Neural cell (in vitro differentiated cells): Measurements from ENCODE around the gene ABCG8. TPM values are rescaled to one million over a fixed set of nuclear protein-coding genes. Genes with fewer than 3 reads are reported as not detected.

ENCODE experiments used
- H2AFZ ChIP-seq: fragments of 200-600, 300-800 bp; sonication (generic), shearing (Covaris generic); 2 replicates; pipeline ENCODE4 v1.6.0; 2014; ENCODE audit warnings: low read depth, mild to moderate bottlenecking, antibody characterized with exemption, low read length, moderate library complexity
- H3F3A ChIP-seq: fragments of 200-600 bp; shearing (Covaris generic); 2 replicates; pipeline ENCODE4 v1.6.1; 2016; ENCODE audit warnings: mild to moderate bottlenecking, moderate library complexity, mixed read lengths, antibody characterized with exemption, low read length; ENCODE audit not compliant: insufficient read depth, poor library complexity, severe bottlenecking
- H3K27ac ChIP-seq: fragments of 200-600, 300-800 bp; sonication (generic), shearing (Covaris generic); 2 replicates; pipeline ENCODE4 v1.5.1; 2014; ENCODE audit warnings: mild to moderate bottlenecking, low read length, moderate library complexity
- H3K27me3 ChIP-seq: fragments of 300-800, 200-600 bp; sonication (generic), shearing (Covaris generic); 2 replicates; pipeline ENCODE4 v1.6.0; 2014; ENCODE audit warnings: mild to moderate bottlenecking, low read depth, low read length, moderate library complexity; ENCODE audit not compliant: insufficient read depth
- H3K36me3 ChIP-seq: fragments of 300-800, 200-600 bp; sonication (generic), shearing (Covaris generic); 2 replicates; pipeline ENCODE4 v1.5.1; 2014; ENCODE audit warnings: mild to moderate bottlenecking, antibody characterized with exemption, low read length, moderate library complexity; ENCODE audit not compliant: insufficient read depth
- H3K4me2 ChIP-seq: fragments of 300-800, 200-600 bp; sonication (generic), shearing (Covaris generic); 2 replicates; pipeline ENCODE4 v1.6.0; 2014; ENCODE audit warnings: mild to moderate bottlenecking, low read length
- H3K4me3 ChIP-seq: fragments of 300-800, 200-600 bp; sonication (generic), shearing (Covaris generic); 2 replicates; pipeline ENCODE4 v1.5.1; 2014; ENCODE audit warnings: mild to moderate bottlenecking, low read length, moderate library complexity
- H3K79me2 ChIP-seq: fragments of 200-600 bp; shearing (Covaris generic); replicated peaks from 2 replicates; pipeline ENCODE4 v1.6.0; 2014; ENCODE audit warnings: mild to moderate bottlenecking, low read length, moderate library complexity; ENCODE audit not compliant: insufficient read depth
- H3K9ac ChIP-seq: fragments of 300-800, 200-600 bp; sonication (generic), shearing (Covaris generic); 2 replicates; pipeline ENCODE4 v1.6.1; 2016; ENCODE audit warnings: mild to moderate bottlenecking, low read length, mixed read lengths
- H3K9me2 ChIP-seq: fragments of 200-600 bp; shearing (Covaris generic); 2 replicates; pipeline ENCODE4 v1.6.1; 2016; ENCODE audit warnings: mild to moderate bottlenecking, low read length, mixed read lengths; ENCODE audit not compliant: insufficient read depth
- H3K9me3 ChIP-seq: fragments of 200-600, 300-800 bp; sonication (generic), shearing (Covaris generic); 2 replicates; pipeline ENCODE4 v1.6.1; 2016; ENCODE audit warnings: mild to moderate bottlenecking, mixed run types, low read length, moderate library complexity, mixed read lengths
- H4K20me1 ChIP-seq: fragments of 200-600 bp; shearing (Covaris generic); 2 replicates; pipeline ENCODE4 v1.6.1; 2016; ENCODE audit warnings: mild to moderate bottlenecking, mixed run types; ENCODE audit not compliant: insufficient read depth
- CTCF ChIP-seq: fragments of 450-650 bp; IDR thresholded peaks from 2 replicates; pipeline ENCODE4 v1.5.1; 2014; ENCODE audit warnings: antibody characterized with exemption, mild to moderate bottlenecking, moderate library complexity; ENCODE audit not compliant: poor library complexity, severe bottlenecking
- EP300 ChIP-seq: fragments of 450-650 bp; conservative IDR thresholded peaks from 2 replicates; pipeline ENCODE4 v1.6.1; 2014; ENCODE audit warnings: antibody characterized with exemption, mild to moderate bottlenecking, moderate library complexity; ENCODE audit not compliant: poor library complexity, severe bottlenecking
- EZH2 ChIP-seq: fragments of 200-600, 300-800 bp; shearing (Covaris generic), sonication (generic); IDR thresholded peaks from 2 replicates; pipeline ENCODE4 v1.6.1; 2014; ENCODE audit warnings: antibody characterized with exemption, low read length, borderline replicate concordance, mild to moderate bottlenecking; ENCODE audit not compliant: insufficient read depth, poor library complexity, severe bottlenecking
- MXI1 ChIP-seq: fragments of 450-650 bp; conservative IDR thresholded peaks from 2 replicates; pipeline ENCODE4 v1.6.1; 2014; ENCODE audit warnings: antibody characterized with exemption, mild to moderate bottlenecking; ENCODE audit not compliant: poor library complexity, severe bottlenecking
- POLR2AphosphoS5 ChIP-seq: IDR thresholded peaks from 2 replicates; pipeline ENCODE4 v1.6.1; 2012
- RAD21 ChIP-seq: fragments of 450-650 bp; conservative IDR thresholded peaks from 2 replicates; pipeline ENCODE4 v1.6.1; 2014; ENCODE audit warnings: antibody characterized with exemption, mild to moderate bottlenecking, moderate library complexity
- REST ChIP-seq: IDR thresholded peaks from 2 replicates; pipeline ENCODE4 v1.6.1; 2012; ENCODE audit warnings: borderline replicate concordance
- SMC3 ChIP-seq: fragments of 450-650 bp; conservative IDR thresholded peaks from 2 replicates; pipeline ENCODE4 v1.6.1; 2014; ENCODE audit warnings: antibody characterized with exemption, mild to moderate bottlenecking, moderate library complexity; ENCODE audit not compliant: poor library complexity
- TAF1 ChIP-seq: IDR thresholded peaks from 2 replicates; pipeline ENCODE4 v1.6.1; 2012; ENCODE audit warnings: low read depth
- polyA minus RNA-seq: library from RNA; depleted of rRNA, polyadenylated mRNA; stranded (reverse); fragments of >200 nt; gene quantifications from 2 replicates; pipeline ENCODE4 v1.2.3, GENCODE V29; 2014
- polyA plus RNA-seq: library from polyadenylated mRNA; depleted of rRNA; stranded (reverse); fragments of >200 nt; gene quantifications from 2 replicates; pipeline ENCODE4 v1.2.3, GENCODE V29; 2014

ABCG8 gene
- 0.05 TPM in 1 of 2 replicates, not detected in the other for polyA plus RNA-seq
- not detected in 2 replicates for polyA minus RNA-seq

- Histone ChIP-seq H3K9me3 (no peaks in the 10 kb centered on the region), H3K9ac (no peak within 1 kb of the TSS), H3K27me3 (no peaks in the 10 kb centered on the region), H3K9me2 (no peaks in the 10 kb centered on the region), H4K20me1 (no peaks in the 10 kb centered on the region), H3K36me3 (no peaks in the 10 kb centered on the region), H3K79me2 (no peaks in the 10 kb centered on the region), H3K4me3 (no peak within 1 kb of the TSS), H3K4me2 (no peak within 1 kb of the TSS), H3F3A (no peaks in the 10 kb centered on the region), H2AFZ (no peak within 1 kb of the TSS), H3K27ac (no peak within 1 kb of the TSS)
- TF ChIP-seq RAD21 (no peak), EP300 (no peak), EZH2 (no peak), MXI1 (no peak)
Observed at GRCh38 chr2:43838560-43839267, at the start of gene ABCG8, which contains the start of gene ABCG5. Gene ABCG8, plus strand, starts transcription at chr2:43838971. Its CDS starts 83 bp downstream, at chr2:43839054. Gene ABCG5, minus strand, starts transcription at chr2:43838839. Its CDS starts 160 bp downstream, at chr2:43838679.

DNA sequence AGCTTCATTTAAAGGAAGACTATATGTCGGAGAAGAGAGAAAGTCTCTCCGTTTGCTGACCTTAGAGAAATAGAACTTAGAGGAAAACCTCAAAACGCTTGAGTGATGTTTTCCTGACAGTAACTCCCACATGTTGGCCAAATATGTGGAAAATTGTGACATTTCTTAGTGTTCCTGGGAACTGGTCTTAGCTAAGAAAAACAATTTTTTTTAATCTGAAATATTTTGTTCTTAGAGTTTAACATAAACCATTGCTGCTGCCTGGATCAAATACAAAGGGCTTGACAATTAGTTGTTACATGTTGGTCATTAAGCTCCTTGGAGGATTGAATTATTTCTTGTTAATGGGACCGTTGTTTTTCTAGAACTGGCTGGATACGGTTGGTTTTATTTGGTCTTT lies 48.6 kb upstream of the ABCG8 start:
- no peak overlapping the region for H3K27ac ChIP-seq
- H3K36me3 ChIP-seq, result no peaks in the 10 kb centered on the region
- no peak overlapping the region for H3K4me3 ChIP-seq
- H3F3A ChIP-seq, result no peaks in the 10 kb centered on the region
- TF ChIP-seq POLR2AphosphoS5 (no peak), EZH2 (no peak), TAF1 (no peak), EP300 (no peak), RAD21 (no peak), CTCF (no peak), MXI1 (no peak), SMC3 (no peak)
- no peak overlapping the region for H2AFZ ChIP-seq
- no peak overlapping the region for H3K9ac ChIP-seq
- no peaks in the 10 kb centered on the region for H3K79me2 ChIP-seq
- H3K9me3 ChIP-seq, result no peaks in the 10 kb centered on the region
- no peak overlapping the region for H3K4me2 ChIP-seq
- H3K9me2 ChIP-seq, result no peaks in the 10 kb centered on the region
- H3K27me3 ChIP-seq, result no peaks in the 10 kb centered on the region
- H4K20me1 ChIP-seq, result no peaks in the 10 kb centered on the region

DNA sequence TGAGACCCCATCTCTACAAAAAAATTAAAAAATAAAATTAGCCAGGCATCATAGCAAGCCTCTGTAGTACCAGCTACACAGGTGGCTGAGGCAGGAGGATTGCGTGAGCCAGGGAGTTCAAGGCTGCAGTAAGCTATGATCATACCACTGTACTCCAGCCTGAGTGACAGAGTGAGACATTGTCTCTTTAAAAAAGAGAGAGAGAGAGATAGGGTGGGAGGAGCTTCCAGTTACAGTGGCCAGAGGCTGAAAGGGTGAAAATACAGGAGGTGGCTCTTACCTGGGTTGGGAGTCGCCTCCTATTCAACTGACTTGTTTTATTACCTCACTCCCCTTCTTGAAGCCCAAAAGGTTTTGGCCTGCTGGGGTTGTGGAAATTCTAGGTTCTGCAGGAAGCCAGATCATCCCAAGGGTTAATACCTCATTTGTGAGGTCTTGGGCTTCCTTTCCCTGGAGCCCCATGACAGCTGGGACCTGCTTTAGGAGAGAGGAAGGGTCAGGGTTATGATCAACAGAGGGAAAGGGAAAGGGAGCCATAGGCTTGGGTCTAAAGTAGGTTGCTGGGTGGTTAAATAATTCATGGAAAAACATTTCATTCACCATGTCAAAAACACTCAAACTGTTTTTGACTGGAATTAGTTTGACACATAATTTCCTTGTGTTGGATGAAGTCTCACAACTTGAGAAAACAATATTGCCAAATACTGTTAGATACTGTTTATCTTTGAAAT lies 47.6 kb upstream of the ABCG8 start:
- Histone ChIP-seq H3F3A (no peaks in the 10 kb centered on the region), H3K9me2 (no peaks in the 10 kb centered on the region), H3K9me3 (no peaks in the 10 kb centered on the region), H3K4me3 (no peak overlapping the region), H3K27ac (no peak overlapping the region), H3K79me2 (no peaks in the 10 kb centered on the region), H3K4me2 (no peak overlapping the region), H3K27me3 (no peaks in the 10 kb centered on the region), H3K9ac (no peak overlapping the region), H4K20me1 (no peaks in the 10 kb centered on the region), H3K36me3 (no peaks in the 10 kb centered on the region), H2AFZ (no peak overlapping the region)
- TF ChIP-seq REST (no peak), TAF1 (no peak), POLR2AphosphoS5 (no peak), EP300 (no peak), CTCF (no peak), EZH2 (no peak), RAD21 (no peak), MXI1 (no peak), SMC3 (no peak)
